ENCODE data around the gene CABP2.

CABP2 gene

GRCh38 chr11:67538306-67538705 lies 15.1 kb upstream of the CABP2 start:
- TF ChIP-seq ZFX (IDR thresholded peaks at IDR 0.05; ENCODE audit: borderline replicate concordance) (no peak), CTCF (IDR thresholded peaks at IDR 0.05) (no peak)
- H3K27ac ChIP-seq, result no peak overlapping the region

- H3K27ac ChIP-seq, result no peak overlapping the region
- no peak for TF ChIP-seq ZFX (IDR thresholded peaks at IDR 0.05; ENCODE audit: borderline replicate concordance)
- no peak for TF ChIP-seq CTCF (IDR thresholded peaks at IDR 0.05)
Observed at GRCh38 chr11:67535561-67535960, 12.3 kb upstream of the CABP2 start.

- no peak overlapping the region for H3K27ac ChIP-seq
- no peak for TF ChIP-seq ZFX (IDR thresholded peaks at IDR 0.05; ENCODE audit: borderline replicate concordance)
- no peak for TF ChIP-seq CTCF (IDR thresholded peaks at IDR 0.05)
Observed at GRCh38 chr11:67534070-67534679, 10.9 kb upstream of the CABP2 start.

- H3K27ac ChIP-seq, result no peak overlapping the region
- no peak for TF ChIP-seq ZFX (IDR thresholded peaks at IDR 0.05; ENCODE audit: borderline replicate concordance)
- no peak for TF ChIP-seq CTCF (IDR thresholded peaks at IDR 0.05)
Observed at GRCh38 chr11:67532889-67533288, 9.6 kb upstream of the CABP2 start.

- TF ChIP-seq ZFX (IDR thresholded peaks at IDR 0.05; ENCODE audit: borderline replicate concordance) (no peak), CTCF (IDR thresholded peaks at IDR 0.05) (no peak)
- H3K27ac ChIP-seq, result no peak overlapping the region
Observed at GRCh38 chr11:67530282-67530592, 7.0 kb upstream of the CABP2 start.

- no peak overlapping the region for H3K27ac ChIP-seq
- TF ChIP-seq ZFX (IDR thresholded peaks at IDR 0.05; ENCODE audit: borderline replicate concordance) (no peak), CTCF (IDR thresholded peaks at IDR 0.05) (no peak)
Observed at GRCh38 chr11:67528376-67528775, 5.1 kb upstream of the CABP2 start.

GRCh38 chr11:67525275-67525976 lies 2.2 kb upstream of the CABP2 start:
- H3K27ac ChIP-seq, result no peak overlapping the region

More at GRCh38 chr11:67525275-67525976, 2.2 kb upstream of the CABP2 start:
- TF ChIP-seq ZFX (IDR thresholded peaks at IDR 0.05; ENCODE audit: borderline replicate concordance) (no peak), CTCF (IDR thresholded peaks at IDR 0.05) (no peak)

Measured in 22Rv1 (cell line).